Stimulated activated CD8-positive, alpha-beta memory T cell treated with anti-CD3 and anti-CD28 coated beads, Interleukin-12 subunit alpha, Interleukin-12 subunit beta, amount 100 ng/mL, for 24 hours (primary cell): ENCODE data around the gene FUT7.

Experiments
- DNase-seq: peaks from one replicate; pipeline ENCODE4 v3.0.0-alpha.2; 2020; ENCODE audit errors: extremely low read depth

FUT7 gene

GRCh38 chr9:137001857-137002645, 29.8 kb downstream of the FUT7 start:
- no peak for DNase-seq

GRCh38 chr9:137000177-137000930, 31.5 kb downstream of the FUT7 start:
- DNase-seq, result no peak

- no peak for DNase-seq
Measured at GRCh38 chr9:136997830-136998234, 34.1 kb downstream of the FUT7 start.

- no peak for DNase-seq
Measured at GRCh38 chr9:136997371-136997770, 34.5 kb downstream of the FUT7 start.

GRCh38 chr9:136996361-136997292, 35.3 kb downstream of the FUT7 start, which contains the start of gene CLIC3:
TSS of gene CLIC3 (minus strand) at chr9:136996568. CDS start at chr9:136996543, 25 bp downstream.
- no peak for DNase-seq

GRCh38 chr9:136995772-136996311, 36.0 kb downstream of the FUT7 start:
- no peak for DNase-seq

GRCh38 chr9:136995362-136995761, 36.5 kb downstream of the FUT7 start:
- DNase-seq, result no peak

- DNase-seq, result no peak
Measured at GRCh38 chr9:136994888-136995230, 37.0 kb downstream of the FUT7 start.

GRCh38 chr9:136994180-136994887, 37.6 kb downstream of the FUT7 start:
- DNase-seq, result no peak

- DNase-seq, result no peak
Measured at GRCh38 chr9:136992819-136993369, 39.0 kb downstream of the FUT7 start.

GRCh38 chr9:136991993-136992818, 39.7 kb downstream of the FUT7 start, which contains the start of gene PAXX:
TSS of gene PAXX (plus strand) at chr9:136992422. CDS start at chr9:136992444, 22 bp downstream.
- peak; percentile 86 for DNase-seq

GRCh38 chr9:136990242-136990911, 41.5 kb downstream of the FUT7 start:
- DNase-seq, result no peak

GRCh38 chr9:136988872-136989271, 43.0 kb downstream of the FUT7 start:
- DNase-seq, result no peak

- DNase-seq, result no peak
Measured at GRCh38 chr9:136985853-136986252, 46.0 kb downstream of the FUT7 start.

- no peak for DNase-seq
Measured at GRCh38 chr9:136985027-136985602, 46.8 kb downstream of the FUT7 start.

GRCh38 chr9:136984464-136985026, 47.3 kb downstream of the FUT7 start:
- DNase-seq, result no peak

GRCh38 chr9:136983656-136984314, 48.1 kb downstream of the FUT7 start:
- no peak for DNase-seq

- DNase-seq, result no peak
Measured at GRCh38 chr9:136983167-136983566, 48.7 kb downstream of the FUT7 start.
